C4-2B (cell line): Measurements from ENCODE around the gene TSHZ3.
A peak's percentile ranks its signal among the peaks of the same experiment; 100 is the strongest.

ENCODE experiments used
- H3K27ac ChIP-seq: fragments of 450-650 bp; 2 replicates; pipeline ENCODE4 v1.5.1; 2017
- CTCF ChIP-seq: fragments of 450-650 bp; conservative IDR thresholded peaks from 2 replicates; pipeline ENCODE4 v1.5.1; 2017; ENCODE audit warnings: mild to moderate bottlenecking
- ZFX ChIP-seq: fragments of 450-650 bp; IDR thresholded peaks from 2 replicates; pipeline ENCODE4 v1.6.1; 2017

Gene TSHZ3, protein sequence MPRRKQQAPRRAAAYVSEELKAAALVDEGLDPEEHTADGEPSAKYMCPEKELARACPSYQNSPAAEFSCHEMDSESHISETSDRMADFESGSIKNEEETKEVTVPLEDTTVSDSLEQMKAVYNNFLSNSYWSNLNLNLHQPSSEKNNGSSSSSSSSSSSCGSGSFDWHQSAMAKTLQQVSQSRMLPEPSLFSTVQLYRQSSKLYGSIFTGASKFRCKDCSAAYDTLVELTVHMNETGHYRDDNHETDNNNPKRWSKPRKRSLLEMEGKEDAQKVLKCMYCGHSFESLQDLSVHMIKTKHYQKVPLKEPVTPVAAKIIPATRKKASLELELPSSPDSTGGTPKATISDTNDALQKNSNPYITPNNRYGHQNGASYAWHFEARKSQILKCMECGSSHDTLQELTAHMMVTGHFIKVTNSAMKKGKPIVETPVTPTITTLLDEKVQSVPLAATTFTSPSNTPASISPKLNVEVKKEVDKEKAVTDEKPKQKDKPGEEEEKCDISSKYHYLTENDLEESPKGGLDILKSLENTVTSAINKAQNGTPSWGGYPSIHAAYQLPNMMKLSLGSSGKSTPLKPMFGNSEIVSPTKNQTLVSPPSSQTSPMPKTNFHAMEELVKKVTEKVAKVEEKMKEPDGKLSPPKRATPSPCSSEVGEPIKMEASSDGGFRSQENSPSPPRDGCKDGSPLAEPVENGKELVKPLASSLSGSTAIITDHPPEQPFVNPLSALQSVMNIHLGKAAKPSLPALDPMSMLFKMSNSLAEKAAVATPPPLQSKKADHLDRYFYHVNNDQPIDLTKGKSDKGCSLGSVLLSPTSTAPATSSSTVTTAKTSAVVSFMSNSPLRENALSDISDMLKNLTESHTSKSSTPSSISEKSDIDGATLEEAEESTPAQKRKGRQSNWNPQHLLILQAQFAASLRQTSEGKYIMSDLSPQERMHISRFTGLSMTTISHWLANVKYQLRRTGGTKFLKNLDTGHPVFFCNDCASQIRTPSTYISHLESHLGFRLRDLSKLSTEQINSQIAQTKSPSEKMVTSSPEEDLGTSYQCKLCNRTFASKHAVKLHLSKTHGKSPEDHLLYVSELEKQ

DNA sequence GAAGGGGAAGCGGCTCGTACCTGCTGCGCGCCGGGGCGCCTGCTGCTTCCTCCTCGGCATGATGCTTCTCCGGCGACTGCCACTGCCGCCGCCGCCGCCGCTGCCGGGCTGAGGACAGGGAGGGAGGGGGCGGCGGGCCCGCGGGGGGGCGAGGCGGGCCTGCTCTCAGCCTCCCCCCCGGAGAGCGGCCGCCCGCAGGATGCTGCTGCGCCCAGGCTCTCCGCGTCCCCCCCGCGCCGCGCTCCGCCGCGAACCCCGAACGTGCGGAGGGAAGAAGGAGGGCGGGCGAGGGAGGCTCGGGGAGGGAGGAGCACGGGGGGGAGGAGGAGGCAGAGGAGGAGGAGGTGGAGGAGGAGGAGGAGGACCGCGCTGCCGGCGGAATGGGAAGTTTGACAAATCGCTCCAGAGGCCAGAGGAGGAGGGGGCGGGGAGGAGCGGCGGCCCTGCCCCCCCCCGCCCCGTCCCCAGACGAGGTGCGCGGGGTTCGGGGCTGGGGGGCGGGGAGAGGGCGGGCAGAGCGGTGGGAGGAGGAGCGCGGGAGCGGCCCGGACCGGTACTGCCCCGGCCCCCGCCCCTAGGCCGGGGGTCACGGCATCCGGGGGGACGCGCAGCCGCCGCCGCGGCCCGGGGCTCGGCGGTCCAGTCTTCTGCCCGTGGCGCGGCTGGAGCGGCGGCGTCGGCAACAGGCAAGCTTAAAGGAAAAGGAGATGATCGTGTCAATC is at the start of gene TSHZ3:
TSHZ3 (minus strand) TSS at position 277 of the 722 bp plus-strand sequence; CDS start at position 60, 217 bp downstream.
- TF ChIP-seq ZFX (no peak), CTCF (no peak)
- peak within 1 kb of the TSS; percentile 19; the same call in 1 of the 2 replicates for H3K27ac ChIP-seq

DNA sequence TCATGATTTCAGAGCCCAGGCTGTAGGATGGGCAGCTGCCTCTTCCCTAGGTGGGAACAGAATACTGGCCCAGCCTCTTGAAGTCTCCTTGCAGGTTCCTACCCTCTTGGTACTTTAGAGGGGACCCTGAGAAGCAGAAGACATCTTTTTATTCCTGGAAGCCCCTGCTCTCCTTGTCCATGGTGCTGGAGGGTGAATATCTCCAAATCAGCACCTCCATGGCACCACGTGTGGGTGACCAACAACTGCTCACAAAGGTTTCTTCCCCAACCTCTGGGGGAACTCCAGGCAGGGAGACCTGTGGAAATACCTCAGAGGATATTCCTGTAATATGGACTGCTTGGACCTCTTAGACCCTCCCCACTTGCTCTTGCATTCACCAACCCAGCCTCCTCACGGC is 48.1 kb upstream of the TSHZ3 start:
- no peak for TF ChIP-seq CTCF
- TF ChIP-seq ZFX = no peak
- no peak overlapping the region for H3K27ac ChIP-seq

DNA sequence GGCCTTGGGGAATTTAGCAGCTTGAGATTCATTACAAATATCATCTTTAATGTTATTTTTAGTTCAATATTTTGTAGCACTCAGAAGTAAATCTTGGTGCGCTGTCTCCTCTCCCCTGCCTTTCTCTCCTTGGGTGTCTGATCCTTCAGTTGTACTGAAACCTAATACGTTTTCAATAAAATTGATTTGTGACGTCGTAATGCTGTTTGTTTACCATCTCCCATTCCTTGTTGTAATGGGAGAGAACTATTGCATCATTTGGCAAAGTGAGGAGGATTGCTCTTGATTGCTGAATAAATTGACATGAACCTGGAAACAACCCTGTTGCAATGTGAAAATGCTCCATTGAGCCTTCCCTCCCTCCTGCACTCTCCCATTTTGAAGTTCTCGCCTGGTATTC is 43.2 kb upstream of the TSHZ3 start:
- H3K27ac ChIP-seq = no peak overlapping the region
- TF ChIP-seq CTCF (no peak), ZFX (no peak)

DNA sequence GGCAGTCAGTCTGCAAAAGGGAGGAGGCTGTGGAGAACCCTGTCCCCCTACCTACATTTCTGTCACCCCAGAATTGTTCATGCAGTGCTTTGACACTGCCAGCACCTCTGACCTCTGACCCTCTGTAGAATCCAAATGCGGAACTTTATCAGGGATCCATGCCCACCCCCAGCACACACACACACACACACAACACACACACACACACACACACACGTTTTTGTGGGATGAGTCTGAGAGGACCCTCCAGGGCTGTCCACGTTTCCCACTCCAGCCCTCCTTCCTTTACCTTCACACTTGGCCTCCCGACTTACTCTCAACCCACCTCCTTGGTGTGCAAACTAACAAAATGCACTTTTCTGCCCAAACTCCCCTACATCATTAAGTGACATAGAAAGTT is 42.3 kb upstream of the TSHZ3 start:
- TF ChIP-seq CTCF (no peak), ZFX (no peak)
- no peak overlapping the region for H3K27ac ChIP-seq

- no peak overlapping the region for H3K27ac ChIP-seq
- TF ChIP-seq ZFX = no peak
- no peak for TF ChIP-seq CTCF
Observed at GRCh38 chr19:31390711-31391110, 41.5 kb upstream of the TSHZ3 start.

DNA sequence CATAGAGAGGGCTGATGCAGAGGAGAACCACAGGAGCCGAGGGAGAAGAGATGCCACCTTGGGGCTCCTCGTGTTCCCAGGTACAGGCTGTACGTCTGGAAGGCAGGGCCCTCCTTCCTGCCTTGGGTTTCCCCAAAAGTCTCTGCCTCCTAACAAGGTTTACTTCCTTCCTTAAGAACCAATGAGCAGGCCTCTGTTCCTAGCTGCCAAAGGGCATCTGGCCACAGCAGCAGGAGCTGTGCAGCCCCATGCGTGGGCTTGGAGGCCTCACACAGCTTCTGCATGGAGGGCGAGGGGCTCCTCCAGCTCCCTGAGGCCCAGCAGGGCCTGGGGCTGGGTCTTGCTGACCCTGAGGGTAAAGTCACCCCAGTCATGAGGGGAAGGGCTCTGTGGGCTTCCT is 40.6 kb upstream of the TSHZ3 start:
- TF ChIP-seq CTCF = no peak
- TF ChIP-seq ZFX = no peak
- H3K27ac ChIP-seq = no peak overlapping the region
